ENCODE data around the gene ATF6.

DNA sequence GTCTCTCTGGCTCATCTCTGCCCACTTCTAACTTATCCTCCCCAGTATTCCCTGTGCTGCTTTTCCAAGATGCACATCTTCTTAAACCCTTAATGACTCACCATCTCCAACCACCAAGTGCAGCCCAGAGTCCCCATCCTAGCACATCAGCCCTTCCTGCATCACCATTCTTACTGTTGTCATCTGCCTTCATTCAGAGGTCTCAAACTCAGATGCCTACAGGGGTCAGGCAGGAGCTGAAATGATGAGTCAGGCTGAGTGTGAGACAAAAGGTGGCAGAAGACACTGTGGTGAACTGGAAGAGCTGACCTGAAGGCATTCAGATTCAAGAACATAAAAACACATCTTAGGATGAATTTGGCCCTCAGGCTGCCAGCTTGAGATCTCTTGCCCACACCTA is 223.0 kb downstream of the ATF6 start:
- TF ChIP-seq, protein P1, sequence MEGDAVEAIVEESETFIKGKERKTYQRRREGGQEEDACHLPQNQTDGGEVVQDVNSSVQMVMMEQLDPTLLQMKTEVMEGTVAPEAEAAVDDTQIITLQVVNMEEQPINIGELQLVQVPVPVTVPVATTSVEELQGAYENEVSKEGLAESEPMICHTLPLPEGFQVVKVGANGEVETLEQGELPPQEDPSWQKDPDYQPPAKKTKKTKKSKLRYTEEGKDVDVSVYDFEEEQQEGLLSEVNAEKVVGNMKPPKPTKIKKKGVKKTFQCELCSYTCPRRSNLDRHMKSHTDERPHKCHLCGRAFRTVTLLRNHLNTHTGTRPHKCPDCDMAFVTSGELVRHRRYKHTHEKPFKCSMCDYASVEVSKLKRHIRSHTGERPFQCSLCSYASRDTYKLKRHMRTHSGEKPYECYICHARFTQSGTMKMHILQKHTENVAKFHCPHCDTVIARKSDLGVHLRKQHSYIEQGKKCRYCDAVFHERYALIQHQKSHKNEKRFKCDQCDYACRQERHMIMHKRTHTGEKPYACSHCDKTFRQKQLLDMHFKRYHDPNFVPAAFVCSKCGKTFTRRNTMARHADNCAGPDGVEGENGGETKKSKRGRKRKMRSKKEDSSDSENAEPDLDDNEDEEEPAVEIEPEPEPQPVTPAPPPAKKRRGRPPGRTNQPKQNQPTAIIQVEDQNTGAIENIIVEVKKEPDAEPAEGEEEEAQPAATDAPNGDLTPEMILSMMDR (IDR thresholded peaks at IDR 0.05), result no peak
- TF ChIP-seq POLR2A (IDR thresholded peaks at IDR 0.05), result no peak
